RWPE1 (cell line): ENCODE measurements around the gene DSTN.
A peak's percentile ranks its signal among the peaks of the same experiment; 100 is the strongest.

Source experiments
- CTCF ChIA-PET: fragments of 350-600 bp; sonication (Branson Sonifier 250); formaldehyde crosslinking; extraction: SDS; loops from one replicate; lab custom pipeline; 2021; lab: Yijun Ruan, JAX
- POLR2A ChIA-PET: fragments of 400-600 bp; formaldehyde crosslinking; extraction: SDS; loops from one replicate; lab custom pipeline; 2020; ENCODE audit warnings: antibody characterized with exemption; ENCODE audit not compliant: low non-redundant PET; lab: Yijun Ruan, JAX
- DNase-seq: peaks from one replicate; pipeline ENCODE4 v3.0.0; 2012; ENCODE audit warnings: low spot score
- H3K27ac ChIP-seq: fragments of 450-650 bp; 2 replicates; pipeline ENCODE4 v1.5.1; 2017
- TF ChIP-seq, protein P1 (sequence below): fragments of 450-650 bp; conservative IDR thresholded peaks from 2 replicates; pipeline ENCODE4 v1.5.1; 2017; ENCODE audit warnings: low read depth, mild to moderate bottlenecking

DSTN gene

DNA sequence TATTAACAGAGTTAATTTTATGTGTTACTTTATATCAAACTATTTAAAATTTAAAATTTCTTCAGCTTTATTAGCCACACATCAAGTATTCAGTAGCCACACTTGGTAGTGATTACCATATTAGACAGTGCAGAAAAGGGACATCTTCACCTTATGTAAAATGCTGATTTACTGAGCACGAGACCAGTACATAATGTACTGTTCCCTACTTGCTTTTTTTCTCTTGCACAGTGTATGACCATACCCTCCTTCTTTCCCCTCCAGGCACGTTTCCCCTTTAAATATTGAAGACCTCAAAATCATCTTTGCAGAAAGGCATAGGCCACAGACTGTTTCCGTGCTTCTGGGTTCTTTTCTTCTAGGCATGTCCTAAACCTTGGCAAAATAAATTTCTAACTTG lies 17.9 kb downstream of the DSTN start:
- H3K27ac ChIP-seq = no peak overlapping the region
- DNase-seq = no peak
- ChIA-PET CTCF (no interaction called here), POLR2A (no interaction called here)
- TF ChIP-seq, protein P1, sequence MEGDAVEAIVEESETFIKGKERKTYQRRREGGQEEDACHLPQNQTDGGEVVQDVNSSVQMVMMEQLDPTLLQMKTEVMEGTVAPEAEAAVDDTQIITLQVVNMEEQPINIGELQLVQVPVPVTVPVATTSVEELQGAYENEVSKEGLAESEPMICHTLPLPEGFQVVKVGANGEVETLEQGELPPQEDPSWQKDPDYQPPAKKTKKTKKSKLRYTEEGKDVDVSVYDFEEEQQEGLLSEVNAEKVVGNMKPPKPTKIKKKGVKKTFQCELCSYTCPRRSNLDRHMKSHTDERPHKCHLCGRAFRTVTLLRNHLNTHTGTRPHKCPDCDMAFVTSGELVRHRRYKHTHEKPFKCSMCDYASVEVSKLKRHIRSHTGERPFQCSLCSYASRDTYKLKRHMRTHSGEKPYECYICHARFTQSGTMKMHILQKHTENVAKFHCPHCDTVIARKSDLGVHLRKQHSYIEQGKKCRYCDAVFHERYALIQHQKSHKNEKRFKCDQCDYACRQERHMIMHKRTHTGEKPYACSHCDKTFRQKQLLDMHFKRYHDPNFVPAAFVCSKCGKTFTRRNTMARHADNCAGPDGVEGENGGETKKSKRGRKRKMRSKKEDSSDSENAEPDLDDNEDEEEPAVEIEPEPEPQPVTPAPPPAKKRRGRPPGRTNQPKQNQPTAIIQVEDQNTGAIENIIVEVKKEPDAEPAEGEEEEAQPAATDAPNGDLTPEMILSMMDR = no peak

DNA sequence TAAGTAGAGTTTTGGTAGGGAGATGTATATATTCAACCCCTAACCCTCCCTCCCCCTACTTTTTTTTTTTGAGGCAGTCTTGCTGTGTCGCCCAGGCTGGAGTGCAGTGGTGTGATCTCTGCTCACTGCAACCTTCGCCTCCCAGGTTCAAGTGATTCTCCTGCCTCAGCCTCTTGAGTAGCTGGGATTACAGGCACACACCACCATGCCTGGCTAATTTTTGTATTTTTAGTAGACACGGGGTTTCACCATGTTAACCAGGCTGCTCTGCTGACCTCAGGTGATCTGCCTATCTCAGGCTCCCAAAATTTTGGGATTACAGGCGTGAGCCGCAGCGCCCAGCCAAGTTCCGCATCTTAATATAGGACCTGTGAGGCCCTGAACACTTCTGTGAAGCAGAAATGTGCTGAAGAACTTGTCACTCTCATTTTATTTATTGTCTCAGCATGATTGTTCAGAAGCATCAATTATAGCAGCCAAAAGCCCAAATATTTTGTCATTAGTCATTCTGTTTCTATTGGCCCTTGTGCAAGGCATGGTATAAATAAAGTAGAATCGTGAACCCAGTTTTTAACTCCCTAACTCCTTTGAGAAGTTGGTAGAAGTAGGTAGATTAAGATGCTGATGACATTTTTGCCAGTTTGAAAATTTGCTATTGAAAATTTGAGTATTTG lies 19.4 kb downstream of the DSTN start:
- peak overlapping the region; percentile 47 for H3K27ac ChIP-seq
- ChIA-PET CTCF (interaction anchor here (0.6 kb wide), 1 partner anchor 58 kb away, joined by 4 read pairs; no protein-coding TSS in a partner anchor), POLR2A (no interaction called here)
- TF ChIP-seq, protein P1 = no peak
- DNase-seq = no peak

DNA sequence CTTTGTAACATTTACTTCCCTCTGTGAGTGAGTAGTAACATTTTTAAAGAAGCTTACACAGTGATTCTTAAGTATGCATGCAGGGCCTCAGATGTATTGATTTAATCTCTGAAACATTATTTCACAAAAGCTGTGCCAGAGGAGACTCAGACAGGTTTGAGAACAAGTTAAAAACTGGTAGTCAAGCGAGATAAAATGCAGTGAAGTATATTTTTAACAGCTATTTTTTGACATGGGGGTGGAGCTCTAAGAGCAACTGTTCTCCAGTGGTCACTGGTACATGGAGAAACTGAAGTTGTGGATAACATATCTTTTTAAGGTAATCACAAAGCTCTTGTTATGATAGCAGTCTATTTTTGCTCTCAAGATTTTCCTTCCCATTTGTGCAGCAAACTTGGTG lies 20.4 kb downstream of the DSTN start:
- TF ChIP-seq, protein P1 = no peak
- ChIA-PET POLR2A (no interaction called here), CTCF (interaction anchor here (0.6 to 1.0 kb wide), 2 partner anchors 50 to 59 kb away, joined by 3 to 4 read pairs; no protein-coding TSS in a partner anchor)
- H3K27ac ChIP-seq = no peak overlapping the region
- no peak for DNase-seq

DNA sequence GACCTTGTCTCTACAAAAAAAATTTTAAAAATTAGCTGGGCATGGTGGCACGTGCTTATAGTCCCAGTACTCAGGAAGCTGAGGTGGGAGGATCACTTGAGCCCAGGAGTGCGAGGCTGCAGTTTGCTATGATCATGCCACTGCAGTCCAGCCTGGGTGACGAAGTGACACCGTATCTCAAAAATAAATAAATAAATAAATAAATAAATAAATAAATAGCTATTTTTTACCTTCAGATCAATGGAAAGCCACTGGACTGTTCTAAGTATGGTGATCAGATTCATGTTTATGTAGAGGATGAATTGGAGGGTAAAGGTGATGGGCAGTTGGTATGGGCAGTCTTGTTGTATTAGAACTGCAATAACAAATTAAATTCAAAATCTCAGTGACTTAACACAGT lies 24.0 kb downstream of the DSTN start:
- TF ChIP-seq, protein P1 = no peak
- no peak overlapping the region for H3K27ac ChIP-seq
- POLR2A ChIA-PET = interaction anchor here (1.1 kb wide), 1 partner anchor 23 kb away, joined by 3 read pairs; no protein-coding TSS in a partner anchor
- DNase-seq = no peak
- CTCF ChIA-PET = interaction anchor here (0.6 to 1.3 kb wide), 2 partner anchors 11 to 1839 kb away, joined by 3 read pairs; no protein-coding TSS in a partner anchor

DNA sequence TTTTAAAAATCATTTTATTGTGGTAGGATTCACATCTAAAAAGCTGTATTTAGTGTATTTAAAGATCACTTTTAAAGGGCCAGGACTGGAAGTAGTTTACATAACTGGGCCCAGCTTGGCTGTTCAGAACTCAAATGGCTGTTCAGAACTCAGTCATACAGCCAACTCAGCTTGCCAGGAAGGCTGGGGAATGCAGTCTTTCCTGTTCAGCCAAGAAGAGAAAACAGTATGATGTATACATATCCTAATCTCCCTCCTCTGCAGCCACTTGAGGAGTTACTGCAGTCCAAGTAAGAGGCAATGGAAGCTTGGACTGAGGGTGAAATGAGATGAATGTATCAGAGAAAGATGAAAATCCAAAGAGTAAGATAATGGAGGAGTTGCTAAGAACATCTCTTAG lies 24.6 kb downstream of the DSTN start:
- POLR2A ChIA-PET = interaction anchor here (1.1 kb wide), 1 partner anchor 24 kb away, joined by 3 read pairs; no protein-coding TSS in a partner anchor
- CTCF ChIA-PET = interaction anchor here (0.6 to 1.3 kb wide), 2 partner anchors 12 to 1839 kb away, joined by 3 read pairs; no protein-coding TSS in a partner anchor
- no peak overlapping the region for H3K27ac ChIP-seq
- TF ChIP-seq, protein P1 = no peak
- DNase-seq = peak; percentile 48

DNA sequence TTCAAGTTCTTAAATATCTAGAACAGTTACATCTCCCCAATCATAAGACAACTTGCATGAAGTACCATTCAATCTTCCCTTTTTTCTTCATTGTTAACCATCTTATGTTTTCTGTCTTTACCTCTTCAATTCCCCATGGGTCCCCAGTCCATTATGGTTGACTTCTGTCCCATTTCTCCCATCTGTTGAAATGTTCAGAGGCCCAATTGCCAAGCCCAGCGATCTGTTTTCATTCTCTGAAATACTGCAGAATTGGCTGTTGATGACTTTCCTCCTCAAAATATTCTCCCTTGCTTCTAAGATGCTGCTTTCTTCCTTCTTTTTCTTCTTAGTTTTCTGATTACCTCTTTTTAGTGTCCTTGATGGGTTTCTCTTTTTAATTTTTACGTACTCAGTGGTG lies 26.0 kb downstream of the DSTN start:
- TF ChIP-seq, protein P1 = no peak
- CTCF ChIA-PET = interaction anchor here (0.6 kb wide), 2 partner anchors 18 to 97 kb away, joined by 4 to 7 read pairs; no protein-coding TSS in a partner anchor
- no peak for DNase-seq
- POLR2A ChIA-PET = no interaction called here
- H3K27ac ChIP-seq = no peak overlapping the region
